ENCODE measurements around the gene NDUFA12.

Gene NDUFA12

GRCh38 chr12:94998326-94998725, 5.2 kb downstream of the NDUFA12 start:
- no peak overlapping the region for H2AFZ ChIP-seq (ENCODE audit: low read length)
- no peak overlapping the region for H3K23ac ChIP-seq (ENCODE audit: low read depth, low read length, poor library complexity)
- DNase-seq (ENCODE audit: low spot score) = no peak
- H3K9ac ChIP-seq (ENCODE audit: low read depth, low read length, poor library complexity) = no peak overlapping the region
- H3K4me3 ChIP-seq (ENCODE audit: low read length in 2 of 2) = no peak overlapping the region
- H3K4ac ChIP-seq (ENCODE audit: low read length) = no peak overlapping the region
- H3K14ac ChIP-seq (ENCODE audit: low read length) = no peak overlapping the region
- no peak overlapping the region for H2BK120ac ChIP-seq (ENCODE audit: low read depth, low read length)
- no peak overlapping the region for H3K4me2 ChIP-seq (ENCODE audit: insufficient read depth, low read length, poor library complexity, severe bottlenecking)
- no peak overlapping the region for H2BK5ac ChIP-seq (ENCODE audit: low read length)
- H3K27ac ChIP-seq (replicated peaks; ENCODE audit: low read length) = no peak overlapping the region
- peaks cover 7% of the 10 kb centered on the region for H3K79me1 ChIP-seq (ENCODE audit: low read depth, low read length)
- no peak overlapping the region for H2BK12ac ChIP-seq (ENCODE audit: low read length)
- no peak overlapping the region for H2BK15ac ChIP-seq (ENCODE audit: low read length)
- no CpG with 5 or more reads among the region's 4 CpGs for WGBS, 2 donors (ENCODE audit: extremely low coverage in 2 of 2, insufficient read length in 2 of 2, insufficient replicate concordance in 1 of 2)
- no peak overlapping the region for H4K8ac ChIP-seq (ENCODE audit: low read depth, low read length)
- H3K4me1 ChIP-seq (ENCODE audit: control insufficient read depth in 2 of 2, insufficient read depth in 1 of 2, low read depth in 1 of 2, low read length in 2 of 2) = no peaks in the 10 kb centered on the region
- H3K36me3 ChIP-seq (replicated peaks in 1 of 2; ENCODE audit: control insufficient read depth in 2 of 2, insufficient read depth in 2 of 2, low read length in 2 of 2) = peaks cover 3 to 70% of the 10 kb centered on the region in 2 donors
- no peak overlapping the region for H2AK5ac ChIP-seq (ENCODE audit: low read depth, low read length)
- no peak overlapping the region for H4K91ac ChIP-seq (ENCODE audit: low read depth, low read length, poor library complexity)
- H3K18ac ChIP-seq (ENCODE audit: low read length) = no peak overlapping the region
- H3K9me3 ChIP-seq (replicated peaks in 1 of 2; ENCODE audit: control insufficient read depth in 2 of 2, insufficient read depth in 1 of 2, low read depth in 1 of 2, low read length in 2 of 2) = peaks cover 0 to 3% of the 10 kb centered on the region in 2 donors
- H3K27me3 ChIP-seq (ENCODE audit: control insufficient read depth in 3 of 3, insufficient read depth in 3 of 3, low read depth in 1 of 3, low read length in 3 of 3) = no peaks in the 10 kb centered on the region

GRCh38 chr12:94997726-94998125, 5.8 kb downstream of the NDUFA12 start:
- Histone ChIP-seq H2BK120ac (ENCODE audit: low read depth, low read length) (no peak overlapping the region), H2BK5ac (ENCODE audit: low read length) (no peak overlapping the region), H3K9ac (ENCODE audit: low read depth, low read length, poor library complexity) (no peak overlapping the region), H4K8ac (ENCODE audit: low read depth, low read length) (no peak overlapping the region), H3K27me3 (ENCODE audit: control insufficient read depth in 3 of 3, insufficient read depth in 3 of 3, low read depth in 1 of 3, low read length in 3 of 3) (no peaks in the 10 kb centered on the region), H3K4me3 (ENCODE audit: low read length in 2 of 2) (no peak overlapping the region), H3K4ac (ENCODE audit: low read length) (no peak overlapping the region), H2AFZ (ENCODE audit: low read length) (no peak overlapping the region), H3K4me2 (ENCODE audit: insufficient read depth, low read length, poor library complexity, severe bottlenecking) (no peak overlapping the region), H3K9me3 (replicated peaks in 1 of 2; ENCODE audit: control insufficient read depth in 2 of 2, insufficient read depth in 1 of 2, low read depth in 1 of 2, low read length in 2 of 2) (peaks cover 0 to 3% of the 10 kb centered on the region in 2 donors), H2AK5ac (ENCODE audit: low read depth, low read length) (no peak overlapping the region), H3K14ac (ENCODE audit: low read length) (no peak overlapping the region), H3K27ac (replicated peaks; ENCODE audit: low read length) (no peak overlapping the region), H3K23ac (ENCODE audit: low read depth, low read length, poor library complexity) (no peak overlapping the region), H3K4me1 (ENCODE audit: control insufficient read depth in 2 of 2, insufficient read depth in 1 of 2, low read depth in 1 of 2, low read length in 2 of 2) (no peaks in the 10 kb centered on the region), H3K18ac (ENCODE audit: low read length) (no peak overlapping the region), H2BK12ac (ENCODE audit: low read length) (no peak overlapping the region), H3K79me1 (ENCODE audit: low read depth, low read length) (peaks cover 3% of the 10 kb centered on the region), H3K36me3 (replicated peaks in 1 of 2; ENCODE audit: control insufficient read depth in 2 of 2, insufficient read depth in 2 of 2, low read length in 2 of 2) (peaks cover 3 to 74% of the 10 kb centered on the region in 2 donors), H2BK15ac (ENCODE audit: low read length) (no peak overlapping the region), H4K91ac (ENCODE audit: low read depth, low read length, poor library complexity) (no peak overlapping the region)
- no peak for DNase-seq (ENCODE audit: low spot score)

GRCh38 chr12:94997061-94997460, 6.4 kb downstream of the NDUFA12 start:
- H4K8ac ChIP-seq (ENCODE audit: low read depth, low read length) = no peak overlapping the region
- no peak overlapping the region for H3K4me3 ChIP-seq (ENCODE audit: low read length in 2 of 2)
- no peak overlapping the region for H2BK15ac ChIP-seq (ENCODE audit: low read length)
- peaks cover 3% of the 10 kb centered on the region for H3K79me1 ChIP-seq (ENCODE audit: low read depth, low read length)
- no peaks in the 10 kb centered on the region for H3K4me1 ChIP-seq (ENCODE audit: control insufficient read depth in 2 of 2, insufficient read depth in 1 of 2, low read depth in 1 of 2, low read length in 2 of 2)
- no peak overlapping the region for H2AFZ ChIP-seq (ENCODE audit: low read length)
- no peak overlapping the region for H4K91ac ChIP-seq (ENCODE audit: low read depth, low read length, poor library complexity)
- peaks cover 0 to 3% of the 10 kb centered on the region in 2 donors for H3K9me3 ChIP-seq (replicated peaks in 1 of 2; ENCODE audit: control insufficient read depth in 2 of 2, insufficient read depth in 1 of 2, low read depth in 1 of 2, low read length in 2 of 2)
- H3K23ac ChIP-seq (ENCODE audit: low read depth, low read length, poor library complexity) = no peak overlapping the region
- H3K4ac ChIP-seq (ENCODE audit: low read length) = no peak overlapping the region
- no peak overlapping the region for H2BK120ac ChIP-seq (ENCODE audit: low read depth, low read length)
- no peak overlapping the region for H3K4me2 ChIP-seq (ENCODE audit: insufficient read depth, low read length, poor library complexity, severe bottlenecking)
- no peak for DNase-seq (ENCODE audit: low spot score)
- H3K18ac ChIP-seq (ENCODE audit: low read length) = no peak overlapping the region
- no peak overlapping the region for H2BK12ac ChIP-seq (ENCODE audit: low read length)
- no peak overlapping the region for H3K9ac ChIP-seq (ENCODE audit: low read depth, low read length, poor library complexity)
- H3K27me3 ChIP-seq (ENCODE audit: control insufficient read depth in 3 of 3, insufficient read depth in 3 of 3, low read depth in 1 of 3, low read length in 3 of 3) = no peaks in the 10 kb centered on the region
- no CpG with 5 or more reads among the region's 6 CpGs for WGBS, 2 donors (ENCODE audit: extremely low coverage in 2 of 2, insufficient read length in 2 of 2, insufficient replicate concordance in 1 of 2)
- no peak overlapping the region for H3K14ac ChIP-seq (ENCODE audit: low read length)
- peaks cover 8 to 81% of the 10 kb centered on the region in 2 donors for H3K36me3 ChIP-seq (replicated peaks in 1 of 2; ENCODE audit: control insufficient read depth in 2 of 2, insufficient read depth in 2 of 2, low read length in 2 of 2)
- H3K27ac ChIP-seq (replicated peaks; ENCODE audit: low read length) = no peak overlapping the region
- H2AK5ac ChIP-seq (ENCODE audit: low read depth, low read length) = no peak overlapping the region
- no peak overlapping the region for H2BK5ac ChIP-seq (ENCODE audit: low read length)

GRCh38 chr12:94994312-94994711, 9.2 kb downstream of the NDUFA12 start:
- H2BK5ac ChIP-seq (ENCODE audit: low read length) = no peak overlapping the region
- H3K14ac ChIP-seq (ENCODE audit: low read length) = no peak overlapping the region
- no peaks in the 10 kb centered on the region for H3K79me1 ChIP-seq (ENCODE audit: low read depth, low read length)
- no peak overlapping the region for H3K4ac ChIP-seq (ENCODE audit: low read length)
- no peaks in the 10 kb centered on the region for H3K27me3 ChIP-seq (ENCODE audit: control insufficient read depth in 3 of 3, insufficient read depth in 3 of 3, low read depth in 1 of 3, low read length in 3 of 3)
- no peak overlapping the region for H3K4me3 ChIP-seq (ENCODE audit: low read length in 2 of 2)
- no peak overlapping the region for H2BK15ac ChIP-seq (ENCODE audit: low read length)
- no peak overlapping the region for H4K8ac ChIP-seq (ENCODE audit: low read depth, low read length)
- DNase-seq (ENCODE audit: low spot score) = no peak
- no peak overlapping the region for H2BK12ac ChIP-seq (ENCODE audit: low read length)
- peaks cover 6 to 73% of the 10 kb centered on the region in 2 donors for H3K36me3 ChIP-seq (replicated peaks in 1 of 2; ENCODE audit: control insufficient read depth in 2 of 2, insufficient read depth in 2 of 2, low read length in 2 of 2)
- WGBS, 2 donors (ENCODE audit: extremely low coverage in 2 of 2, insufficient read length in 2 of 2, insufficient replicate concordance in 1 of 2) = no CpG with 5 or more reads among the region's 2 CpGs
- H2BK120ac ChIP-seq (ENCODE audit: low read depth, low read length) = no peak overlapping the region
- no peaks in the 10 kb centered on the region for H3K4me1 ChIP-seq (ENCODE audit: control insufficient read depth in 2 of 2, insufficient read depth in 1 of 2, low read depth in 1 of 2, low read length in 2 of 2)
- H3K9me3 ChIP-seq (replicated peaks in 1 of 2; ENCODE audit: control insufficient read depth in 2 of 2, insufficient read depth in 1 of 2, low read depth in 1 of 2, low read length in 2 of 2) = no peaks in the 10 kb centered on the region
- H4K91ac ChIP-seq (ENCODE audit: low read depth, low read length, poor library complexity) = no peak overlapping the region
- H3K23ac ChIP-seq (ENCODE audit: low read depth, low read length, poor library complexity) = no peak overlapping the region
- H3K4me2 ChIP-seq (ENCODE audit: insufficient read depth, low read length, poor library complexity, severe bottlenecking) = no peak overlapping the region
- H3K18ac ChIP-seq (ENCODE audit: low read length) = no peak overlapping the region
- H3K9ac ChIP-seq (ENCODE audit: low read depth, low read length, poor library complexity) = no peak overlapping the region
- H2AK5ac ChIP-seq (ENCODE audit: low read depth, low read length) = no peak overlapping the region
- no peak overlapping the region for H3K27ac ChIP-seq (replicated peaks; ENCODE audit: low read length)
- no peak overlapping the region for H2AFZ ChIP-seq (ENCODE audit: low read length)

Data from neuronal stem cell (in vitro differentiated cells).